Suprapubic skin (tissue), 4 donors: ENCODE data around the gene IL2RA. TPM values are rescaled to one million over a fixed set of nuclear protein-coding genes. Genes with fewer than 3 reads are reported as not detected.
"Not testable (repeated sequence)": the region's sequence is repeated elsewhere in the genome, so short reads cannot be mapped to it uniquely, and the experiment has no call there.

Source experiments
- DNase-seq, 2 donors: peaks; one replicate each; pipeline ENCODE4 v3.0.0-alpha.2; 2019; ENCODE audit warnings: low spot score in 2 of 2
- H3K27ac ChIP-seq: fragments of 200-600 bp; sonication (generic); one replicate; pipeline ENCODE4 v1.5.1; 2019
- H3K27me3 ChIP-seq: fragments of 200-600 bp; sonication (generic); one replicate; pipeline ENCODE4 v1.5.1; 2019
- H3K36me3 ChIP-seq: fragments of 200-600 bp; sonication (generic); one replicate; pipeline ENCODE4 v1.5.1; 2019
- H3K4me1 ChIP-seq: fragments of 200-600 bp; sonication (generic); one replicate; pipeline ENCODE4 v1.5.1; 2019
- H3K4me3 ChIP-seq: fragments of 200-600 bp; sonication (generic); one replicate; pipeline ENCODE4 v1.5.1; 2019; ENCODE audit warnings: mild to moderate bottlenecking
- H3K9me3 ChIP-seq: fragments of 200-600 bp; sonication (generic); one replicate; pipeline ENCODE4 v1.5.1; 2019
- CTCF ChIP-seq, 2 donors: fragments of 200-600 bp in 1 of 2; fragments of 450-650 bp in 1 of 2; sonication (generic) in 1 of 2; IDR thresholded peaks; one replicate each; pipeline ENCODE4 v1.5.1; 2016 to 2019; ENCODE audit warnings: antibody characterized with exemption in 2 of 2, mild to moderate bottlenecking in 1 of 2, moderate library complexity in 1 of 2
- EP300 ChIP-seq: sonication (generic); formaldehyde crosslinking; IDR thresholded peaks from one replicate; pipeline ENCODE4 v1.6.1; 2017; ENCODE audit warnings: antibody characterized with exemption
- POLR2A ChIP-seq, 2 donors: fragments of 450-650 bp; IDR thresholded peaks; one replicate each; pipeline ENCODE4 v1.6.1; 2017; ENCODE audit warnings: antibody characterized with exemption in 2 of 2, mild to moderate bottlenecking in 2 of 2, moderate library complexity in 2 of 2
- POLR2AphosphoS5 ChIP-seq, 3 donors: sonication (generic); formaldehyde crosslinking; IDR thresholded peaks; one replicate each; pipeline ENCODE4 v1.6.1; 2017; ENCODE audit warnings: antibody characterized with exemption in 3 of 3
- WGBS: methylation state at CpG from one replicate; pipeline ENCODE4 v1.1.5; 2018; 5-methylcytosine and 5-hydroxymethylcytosine counted together
- total RNA-seq, 4 donors: library from RNA; depleted of rRNA; stranded (reverse); fragments of >200 nt; gene quantifications; one replicate each; pipeline ENCODE4 v1.1.0, GENCODE V29; 2016

IL2RA gene
- total RNA-seq, 4 donors from 2014 or later, result 0.21 to 0.70 TPM; not detected in 2

GRCh38 chr10:5965266-5965665 is 96.9 kb downstream of the IL2RA start:
- peak; percentile 37 to 74 for DNase-seq
- Histone ChIP-seq H3K9me3 (no peaks in the 10 kb centered on the region), H3K27ac (no peak overlapping the region), H3K4me1 (no peaks in the 10 kb centered on the region), H3K36me3 (peaks cover 42% of the 10 kb centered on the region), H3K4me3 (no peak overlapping the region), H3K27me3 (no peaks in the 10 kb centered on the region)
- 93% methylated on average over 8 of the region's 8 CpGs for WGBS
- TF ChIP-seq CTCF (IDR thresholded peaks at IDR 0.05), result no peak
- TF ChIP-seq POLR2AphosphoS5 (IDR thresholded peaks at IDR 0.05), result no peak
- TF ChIP-seq POLR2A (IDR thresholded peaks at IDR 0.05), result no peak
- no peak for TF ChIP-seq EP300

- peak; percentile 48 to 67 for DNase-seq
Measured at GRCh38 chr10:5964736-5965135, 97.4 kb downstream of the IL2RA start.

GRCh38 chr10:5963591-5963990 is 98.6 kb downstream of the IL2RA start:
- Histone ChIP-seq H3K36me3 (peaks cover 53% of the 10 kb centered on the region), H3K4me1 (no peaks in the 10 kb centered on the region), H3K9me3 (no peaks in the 10 kb centered on the region), H3K4me3 (no peak overlapping the region), H3K27me3 (no peaks in the 10 kb centered on the region), H3K27ac (no peak overlapping the region)
- TF ChIP-seq POLR2A (IDR thresholded peaks at IDR 0.05), result no peak
- TF ChIP-seq EP300, result no peak
- TF ChIP-seq POLR2AphosphoS5 (IDR thresholded peaks at IDR 0.05), result no peak
- TF ChIP-seq CTCF (IDR thresholded peaks at IDR 0.05), result no peak
- DNase-seq, result peak; percentile 20 to 59
- 88% methylated on average over 10 of the region's 10 CpGs for WGBS

More at GRCh38 chr10:5964736-5965135, 97.4 kb downstream of the IL2RA start:
- Histone ChIP-seq H3K36me3 (peaks cover 48% of the 10 kb centered on the region), H3K27ac (no peak overlapping the region), H3K27me3 (no peaks in the 10 kb centered on the region), H3K9me3 (no peaks in the 10 kb centered on the region), H3K4me1 (no peaks in the 10 kb centered on the region), H3K4me3 (no peak overlapping the region)
- WGBS, result 90% methylated on average over 11 of the region's 13 CpGs
- TF ChIP-seq CTCF (IDR thresholded peaks at IDR 0.05) (no peak), POLR2A (IDR thresholded peaks at IDR 0.05) (no peak), EP300 (no peak), POLR2AphosphoS5 (IDR thresholded peaks at IDR 0.05) (no peak)

- Histone ChIP-seq H3K4me1 (no peaks in the 10 kb centered on the region), H3K9me3 (no peaks in the 10 kb centered on the region), H3K27ac (no peak overlapping the region), H3K4me3 (no peak overlapping the region), H3K36me3 (peaks cover 48% of the 10 kb centered on the region), H3K27me3 (no peaks in the 10 kb centered on the region)
- TF ChIP-seq CTCF (IDR thresholded peaks at IDR 0.05) (no peak), POLR2AphosphoS5 (IDR thresholded peaks at IDR 0.05) (no peak), EP300 (no peak), POLR2A (IDR thresholded peaks at IDR 0.05) (no peak)
- WGBS, result 90% methylated on average over 7 of the region's 7 CpGs
- peak; percentile 32 for DNase-seq
Measured at GRCh38 chr10:5963071-5963470, 99.1 kb downstream of the IL2RA start.

- H3K27ac ChIP-seq, H3K4me1 ChIP-seq, H3K9me3 ChIP-seq, H3K27me3 ChIP-seq, H3K4me3 ChIP-seq: not testable (repeated sequence)
- WGBS, result 91% methylated on average over 10 of the region's 10 CpGs
- H3K36me3 ChIP-seq, result peaks cover 48% of the 10 kb centered on the region
- DNase-seq, result peak; percentile 15 to 40
Measured at GRCh38 chr10:5962358-5962940, 99.7 kb downstream of the IL2RA start.
